ENCODE results near the gene LPA.
A peak's percentile ranks its signal among the peaks of the same experiment; 100 is the strongest.

The LPA gene

DNA sequence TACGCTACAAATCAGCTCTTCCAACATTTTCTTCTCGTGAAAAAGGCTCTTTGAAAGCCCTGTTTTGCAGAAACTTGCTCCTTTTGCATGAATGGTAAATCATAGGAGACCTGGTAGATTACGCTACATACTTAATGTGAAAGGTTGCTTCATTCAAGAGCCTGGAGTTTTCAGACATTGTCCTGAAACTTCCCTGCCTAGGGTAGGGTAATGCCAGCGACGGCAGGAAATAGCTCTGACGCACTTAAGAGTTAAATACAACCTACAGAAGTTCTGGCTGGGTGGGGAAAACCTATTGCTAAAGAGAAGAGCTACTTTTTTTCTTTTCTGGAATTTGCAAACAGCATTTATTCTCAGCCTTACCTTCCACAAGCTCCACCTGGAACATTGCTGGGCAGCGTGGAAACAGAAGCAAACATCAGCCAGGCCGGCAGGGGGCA lies 144.5 kb downstream of the LPA start:
- no peak for DNase-seq (ENCODE audit: low read depth)

DNA sequence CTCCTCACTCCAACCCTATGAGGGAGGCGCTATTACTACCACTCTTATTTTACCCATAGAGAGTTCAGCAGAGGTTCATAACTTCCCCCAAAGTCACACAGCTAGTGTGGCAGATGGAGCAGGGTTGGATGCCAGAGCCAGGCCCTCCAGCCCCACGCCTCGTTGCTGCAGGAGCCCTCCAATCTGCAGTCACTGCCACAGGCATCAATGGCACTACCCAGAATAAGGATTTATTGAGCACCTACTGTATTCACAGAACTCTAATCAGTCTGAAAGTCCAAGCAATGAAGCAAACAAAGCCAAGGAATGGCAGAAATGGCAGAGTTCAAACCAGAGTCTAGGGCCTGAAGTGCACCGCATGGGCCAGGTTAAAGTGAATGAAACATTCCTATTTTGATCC lies 144.9 kb downstream of the LPA start:
- DNase-seq (ENCODE audit: low read depth), result no peak

- DNase-seq (ENCODE audit: low read depth), result no peak
These were observed 150.2 kb downstream of the LPA start for GRCh38 chr6:160513836-160514235.

GRCh38 chr6:160510976-160511617 lies 153.0 kb downstream of the LPA start:
- DNase-seq (ENCODE audit: low read depth), result no peak

GRCh38 chr6:160510199-160510598 lies 153.9 kb downstream of the LPA start:
- peak; percentile 30 for DNase-seq (ENCODE audit: low read depth)

GRCh38 chr6:160509610-160510009 lies 154.5 kb downstream of the LPA start:
- no peak for DNase-seq (ENCODE audit: low read depth)

- DNase-seq (ENCODE audit: low read depth), result no peak
These were observed 155.5 kb downstream of the LPA start for GRCh38 chr6:160508599-160508998.

DNA sequence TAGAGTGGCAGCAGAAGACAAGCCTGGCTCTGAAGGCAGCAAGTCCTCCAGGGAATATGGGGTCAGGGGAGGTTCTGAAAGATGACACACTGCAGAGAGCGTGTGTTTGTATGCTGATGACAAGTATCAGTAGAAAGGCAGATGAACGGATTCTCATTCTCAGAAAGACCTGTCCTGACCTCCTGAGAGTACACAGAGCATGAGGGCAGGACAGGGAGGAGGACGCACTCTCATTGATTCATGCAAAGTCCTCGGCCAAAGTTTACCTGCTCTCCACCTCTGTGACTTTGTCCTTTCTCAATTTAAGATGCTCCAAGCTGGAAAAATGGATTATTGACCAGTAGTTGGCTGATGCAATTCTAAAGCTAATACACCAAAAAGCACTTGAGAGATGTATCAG lies 156.7 kb downstream of the LPA start:
- no peak for DNase-seq (ENCODE audit: low read depth)

DNA sequence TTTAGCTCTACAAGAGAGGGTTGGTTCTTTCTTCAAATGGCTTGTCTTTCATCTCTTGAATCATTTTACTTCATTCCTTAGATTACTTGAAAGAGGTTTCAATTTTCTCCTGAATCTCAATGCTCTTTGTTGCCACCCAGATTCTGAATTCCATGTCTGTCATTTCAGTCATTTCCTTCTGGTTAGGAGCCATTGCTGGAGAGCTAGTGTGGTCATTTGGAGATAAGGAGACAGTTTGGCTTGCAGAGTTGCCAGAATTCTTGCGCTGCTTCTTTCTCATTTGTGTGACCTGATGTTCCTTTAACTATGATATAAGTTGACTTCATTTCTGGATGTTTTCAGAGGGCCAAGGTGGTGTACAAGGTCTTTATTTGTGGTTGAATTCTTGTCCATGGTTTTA lies 158.1 kb downstream of the LPA start:
- no peak for DNase-seq (ENCODE audit: low read depth)

DNA sequence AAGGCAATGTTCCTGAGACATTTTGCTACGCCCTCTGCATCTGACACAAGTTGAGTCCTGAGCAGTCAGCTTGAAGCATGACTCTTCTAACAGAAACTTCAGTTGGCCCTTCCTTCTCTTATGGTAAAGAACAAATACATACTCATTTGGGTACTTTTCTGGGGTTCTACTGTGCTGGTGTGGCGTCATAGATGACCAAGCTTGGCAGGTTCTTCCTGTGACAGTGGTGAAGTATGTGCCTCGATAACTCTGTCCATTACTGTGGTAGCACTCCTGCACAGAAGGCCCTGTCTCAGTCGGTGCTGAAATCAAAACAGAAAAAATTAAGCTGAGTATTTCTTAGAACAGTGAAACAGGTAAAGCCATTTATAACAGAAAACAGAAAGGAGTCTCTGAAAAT lies 163.4 kb downstream of the LPA start:
- no peak for DNase-seq (ENCODE audit: low read depth)

GRCh38 chr6:160494576-160494975 lies 169.5 kb downstream of the LPA start:
- no peak for DNase-seq (ENCODE audit: low read depth)

GRCh38 chr6:160489091-160489490 lies 175.0 kb downstream of the LPA start:
- no peak for DNase-seq (ENCODE audit: low read depth)

DNA sequence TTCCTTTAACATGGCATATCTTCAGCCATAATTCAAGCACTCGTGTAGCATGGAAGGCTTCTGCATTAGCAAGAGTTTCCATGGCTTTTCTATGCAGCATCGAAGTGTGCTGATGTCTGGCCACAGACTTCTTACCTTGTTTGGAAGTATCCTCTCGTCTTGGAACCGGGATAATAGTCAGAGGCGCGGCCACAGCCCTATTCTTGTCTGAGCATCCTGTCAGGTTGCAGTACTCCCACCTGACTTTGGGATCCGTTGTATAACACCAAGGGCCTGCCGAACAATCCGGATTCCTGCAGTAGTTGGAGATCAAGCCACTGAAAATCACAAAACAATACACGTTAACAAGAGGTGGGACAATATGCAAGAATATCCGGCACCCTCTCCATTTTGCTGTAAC lies 177.0 kb downstream of the LPA start:
- no peak for DNase-seq (ENCODE audit: low read depth)

All from HS-5 (cell line).